Esophagus muscularis mucosa (tissue), 4 donors: Measurements from ENCODE around the gene VWA1.

ENCODE experiments used
- EP300 ChIP-seq: sonication (generic); formaldehyde crosslinking; IDR thresholded peaks from one replicate; pipeline ENCODE4 v1.6.1; 2017; ENCODE audit warnings: antibody characterized with exemption
- POLR2A ChIP-seq: fragments of 450-650 bp; IDR thresholded peaks from one replicate; pipeline ENCODE4 v1.6.1; 2017; ENCODE audit warnings: antibody characterized with exemption, moderate library complexity, mild to moderate bottlenecking, low read depth
- POLR2AphosphoS5 ChIP-seq, 2 donors: sonication (generic); formaldehyde crosslinking; IDR thresholded peaks; one replicate each; pipeline ENCODE4 v1.6.1; 2017; ENCODE audit warnings: antibody characterized with exemption in 2 of 2
- TF ChIP-seq, protein P1 (sequence below), 3 experiments: fragments of 200-600 bp in 2 of 3; fragments of 450-650 bp in 1 of 3; sonication (generic) in 2 of 3; IDR thresholded peaks; one replicate each; pipeline ENCODE4 v1.5.1; 2017 to 2019; ENCODE audit warnings: antibody characterized with exemption in 3 of 3, mild to moderate bottlenecking in 2 of 3, moderate library complexity in 1 of 3

DNA sequence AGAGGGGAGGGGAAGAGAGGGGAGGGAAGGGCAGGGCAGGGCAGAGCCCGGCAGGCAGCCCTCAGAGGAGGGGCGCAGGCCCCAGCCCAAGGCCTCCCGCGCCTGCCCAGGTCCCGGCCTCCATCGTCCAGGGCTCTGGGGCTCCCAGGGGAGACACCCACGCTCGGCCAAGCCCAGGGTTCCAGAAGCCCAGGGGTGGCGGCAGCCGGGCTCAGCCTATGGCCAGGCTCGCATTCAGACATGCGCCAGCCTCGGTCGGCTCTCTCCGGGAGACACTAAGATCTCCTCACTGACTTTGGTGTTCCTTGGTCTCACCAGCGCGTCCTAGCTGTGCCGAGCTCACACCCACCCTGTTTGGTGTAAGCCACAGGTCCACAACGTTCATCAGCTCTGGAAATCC, 7.3 kb upstream of the VWA1 start:
- TF ChIP-seq, protein P1, sequence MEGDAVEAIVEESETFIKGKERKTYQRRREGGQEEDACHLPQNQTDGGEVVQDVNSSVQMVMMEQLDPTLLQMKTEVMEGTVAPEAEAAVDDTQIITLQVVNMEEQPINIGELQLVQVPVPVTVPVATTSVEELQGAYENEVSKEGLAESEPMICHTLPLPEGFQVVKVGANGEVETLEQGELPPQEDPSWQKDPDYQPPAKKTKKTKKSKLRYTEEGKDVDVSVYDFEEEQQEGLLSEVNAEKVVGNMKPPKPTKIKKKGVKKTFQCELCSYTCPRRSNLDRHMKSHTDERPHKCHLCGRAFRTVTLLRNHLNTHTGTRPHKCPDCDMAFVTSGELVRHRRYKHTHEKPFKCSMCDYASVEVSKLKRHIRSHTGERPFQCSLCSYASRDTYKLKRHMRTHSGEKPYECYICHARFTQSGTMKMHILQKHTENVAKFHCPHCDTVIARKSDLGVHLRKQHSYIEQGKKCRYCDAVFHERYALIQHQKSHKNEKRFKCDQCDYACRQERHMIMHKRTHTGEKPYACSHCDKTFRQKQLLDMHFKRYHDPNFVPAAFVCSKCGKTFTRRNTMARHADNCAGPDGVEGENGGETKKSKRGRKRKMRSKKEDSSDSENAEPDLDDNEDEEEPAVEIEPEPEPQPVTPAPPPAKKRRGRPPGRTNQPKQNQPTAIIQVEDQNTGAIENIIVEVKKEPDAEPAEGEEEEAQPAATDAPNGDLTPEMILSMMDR (IDR thresholded peaks at IDR 0.05), result no peak
- TF ChIP-seq POLR2A (no peak), POLR2AphosphoS5 (IDR thresholded peaks at IDR 0.05) (no peak), EP300 (no peak)
